Measurements from ENCODE around the gene ACER3. TPM values are rescaled to one million over a fixed set of nuclear protein-coding genes. Genes with fewer than 3 reads are reported as not detected.
"Not testable (repeated sequence)": the region's sequence is repeated elsewhere in the genome, so short reads cannot be mapped to it uniquely, and the experiment has no call there.

Gene ACER3
- total and polyA plus RNA-seq, 2 experiments from 2014 or later, result 6.2 to 26.5 TPM

DNA sequence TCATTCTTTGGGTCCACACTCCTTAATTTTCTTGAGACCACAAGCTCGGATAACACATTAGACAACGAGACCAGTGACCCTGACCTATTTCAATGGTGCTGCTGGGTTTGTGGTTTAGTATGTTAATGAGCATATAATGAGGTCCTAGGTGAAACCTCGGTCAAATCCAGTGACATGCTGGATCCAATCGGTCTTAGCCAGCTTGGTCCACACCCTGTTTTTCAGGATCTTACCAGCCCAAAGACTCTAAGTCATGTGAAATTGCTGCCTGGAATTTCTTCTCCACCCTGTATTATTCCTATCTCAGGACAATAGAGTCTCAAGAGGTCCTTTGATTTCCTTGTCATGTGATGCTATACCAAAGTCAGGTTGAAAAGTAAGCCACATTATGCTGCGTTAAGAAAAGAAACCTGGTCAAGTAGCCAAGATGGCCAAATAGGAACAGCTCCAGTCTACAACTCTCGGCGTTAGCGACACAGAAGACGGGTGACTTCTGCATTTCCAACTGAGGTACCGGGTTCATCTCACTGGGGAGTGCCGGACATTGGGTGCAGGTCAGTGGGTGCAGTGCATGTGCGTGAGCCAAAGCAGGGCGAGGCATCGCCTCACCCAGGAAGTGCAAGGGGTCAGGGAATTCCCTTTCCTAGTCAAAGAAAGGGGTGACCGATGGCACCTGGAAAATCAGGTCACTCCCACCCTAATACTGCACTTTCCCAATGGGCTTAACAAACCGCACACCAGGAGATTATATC lies 102.9 kb downstream of the ACER3 start:
- H3K9me3 Mint-ChIP-seq, result peaks cover 48% of the 10 kb centered on the region
- DNase-seq (ENCODE audit: low spot score); H3K4me3 Mint-ChIP-seq; ATAC-seq; H3K27ac Mint-ChIP-seq; H3K79me2 ChIP-seq (replicated peaks; ENCODE audit: insufficient read depth); H3K4me1 Mint-ChIP-seq; H3K4me3 ChIP-seq; H3K9me2 ChIP-seq (ENCODE audit: insufficient read depth); H4K20me1 ChIP-seq (replicated peaks; ENCODE audit: insufficient read depth); H3K27me3 Mint-ChIP-seq (ENCODE audit: insufficient read depth, low read depth, poor library complexity); H3K4me2 ChIP-seq; H2AFZ ChIP-seq; H3K4me1 ChIP-seq (ENCODE audit: insufficient read depth); H3K27ac ChIP-seq (ENCODE audit: low read depth); H3F3A ChIP-seq (replicated peaks; ENCODE audit: low read depth); H3K27me3 ChIP-seq (ENCODE audit: insufficient read depth): not testable (repeated sequence)
- peaks cover 15% of the 10 kb centered on the region; the same call in 1 of the 2 replicates for H3K36me3 ChIP-seq (ENCODE audit: insufficient read depth)
- H3K36me3 Mint-ChIP-seq (ENCODE audit: low read depth), result peaks cover 49% of the 10 kb centered on the region

DNA sequence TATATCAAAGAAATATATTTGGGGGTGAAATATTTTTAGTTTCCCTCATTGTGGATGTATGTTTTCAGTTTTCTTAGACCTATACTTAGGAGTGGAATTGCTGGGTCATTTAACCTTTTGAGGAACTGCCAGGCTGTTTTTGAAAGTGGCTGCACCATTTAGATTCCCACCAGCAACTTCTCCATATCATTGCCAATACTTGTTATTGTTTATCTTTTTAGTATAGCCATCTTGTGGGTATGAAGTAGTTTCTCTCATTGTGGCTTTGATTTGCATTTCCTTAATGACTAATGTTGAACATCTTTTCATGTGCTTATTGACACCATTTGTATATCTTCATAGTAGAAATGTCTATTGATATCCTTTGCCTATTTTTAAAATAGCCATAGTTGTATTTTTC lies 111.3 kb downstream of the ACER3 start:
- Histone ChIP-seq H3K4me3 (no peak overlapping the region), H3K36me3 (ENCODE audit: insufficient read depth) (no peaks in the 10 kb centered on the region)

More for the DNA sequence above, 111.3 kb downstream of the ACER3 start:
- Mint-ChIP-seq H3K27ac (no peak overlapping the region), H3K4me1 (no peaks in the 10 kb centered on the region), H3K27me3 (ENCODE audit: insufficient read depth, low read depth, poor library complexity) (peaks cover 1% of the 10 kb centered on the region), H3K36me3 (ENCODE audit: low read depth) (peaks cover 16% of the 10 kb centered on the region), H3K9me3 (peaks cover 12% of the 10 kb centered on the region; the same call in 2 of the 3 replicates), H3K4me3 (no peak overlapping the region)
- H3K9me2 ChIP-seq (ENCODE audit: insufficient read depth), result 0 out of 2 replicates have a peak, but pooled peaks cover 4% of the 10 kb centered on the region
- DNase-seq (ENCODE audit: low spot score), result no peak
- no peaks in the 10 kb centered on the region for H3F3A ChIP-seq (replicated peaks; ENCODE audit: low read depth)
- no peaks in the 10 kb centered on the region for H3K27me3 ChIP-seq (ENCODE audit: insufficient read depth)
- H3K79me2 ChIP-seq (replicated peaks; ENCODE audit: insufficient read depth), result no peaks in the 10 kb centered on the region
- no peaks in the 10 kb centered on the region for H3K4me1 ChIP-seq (ENCODE audit: insufficient read depth)
- H4K20me1 ChIP-seq (replicated peaks; ENCODE audit: insufficient read depth), result no peaks in the 10 kb centered on the region
- TF ChIP-seq, protein P1, sequence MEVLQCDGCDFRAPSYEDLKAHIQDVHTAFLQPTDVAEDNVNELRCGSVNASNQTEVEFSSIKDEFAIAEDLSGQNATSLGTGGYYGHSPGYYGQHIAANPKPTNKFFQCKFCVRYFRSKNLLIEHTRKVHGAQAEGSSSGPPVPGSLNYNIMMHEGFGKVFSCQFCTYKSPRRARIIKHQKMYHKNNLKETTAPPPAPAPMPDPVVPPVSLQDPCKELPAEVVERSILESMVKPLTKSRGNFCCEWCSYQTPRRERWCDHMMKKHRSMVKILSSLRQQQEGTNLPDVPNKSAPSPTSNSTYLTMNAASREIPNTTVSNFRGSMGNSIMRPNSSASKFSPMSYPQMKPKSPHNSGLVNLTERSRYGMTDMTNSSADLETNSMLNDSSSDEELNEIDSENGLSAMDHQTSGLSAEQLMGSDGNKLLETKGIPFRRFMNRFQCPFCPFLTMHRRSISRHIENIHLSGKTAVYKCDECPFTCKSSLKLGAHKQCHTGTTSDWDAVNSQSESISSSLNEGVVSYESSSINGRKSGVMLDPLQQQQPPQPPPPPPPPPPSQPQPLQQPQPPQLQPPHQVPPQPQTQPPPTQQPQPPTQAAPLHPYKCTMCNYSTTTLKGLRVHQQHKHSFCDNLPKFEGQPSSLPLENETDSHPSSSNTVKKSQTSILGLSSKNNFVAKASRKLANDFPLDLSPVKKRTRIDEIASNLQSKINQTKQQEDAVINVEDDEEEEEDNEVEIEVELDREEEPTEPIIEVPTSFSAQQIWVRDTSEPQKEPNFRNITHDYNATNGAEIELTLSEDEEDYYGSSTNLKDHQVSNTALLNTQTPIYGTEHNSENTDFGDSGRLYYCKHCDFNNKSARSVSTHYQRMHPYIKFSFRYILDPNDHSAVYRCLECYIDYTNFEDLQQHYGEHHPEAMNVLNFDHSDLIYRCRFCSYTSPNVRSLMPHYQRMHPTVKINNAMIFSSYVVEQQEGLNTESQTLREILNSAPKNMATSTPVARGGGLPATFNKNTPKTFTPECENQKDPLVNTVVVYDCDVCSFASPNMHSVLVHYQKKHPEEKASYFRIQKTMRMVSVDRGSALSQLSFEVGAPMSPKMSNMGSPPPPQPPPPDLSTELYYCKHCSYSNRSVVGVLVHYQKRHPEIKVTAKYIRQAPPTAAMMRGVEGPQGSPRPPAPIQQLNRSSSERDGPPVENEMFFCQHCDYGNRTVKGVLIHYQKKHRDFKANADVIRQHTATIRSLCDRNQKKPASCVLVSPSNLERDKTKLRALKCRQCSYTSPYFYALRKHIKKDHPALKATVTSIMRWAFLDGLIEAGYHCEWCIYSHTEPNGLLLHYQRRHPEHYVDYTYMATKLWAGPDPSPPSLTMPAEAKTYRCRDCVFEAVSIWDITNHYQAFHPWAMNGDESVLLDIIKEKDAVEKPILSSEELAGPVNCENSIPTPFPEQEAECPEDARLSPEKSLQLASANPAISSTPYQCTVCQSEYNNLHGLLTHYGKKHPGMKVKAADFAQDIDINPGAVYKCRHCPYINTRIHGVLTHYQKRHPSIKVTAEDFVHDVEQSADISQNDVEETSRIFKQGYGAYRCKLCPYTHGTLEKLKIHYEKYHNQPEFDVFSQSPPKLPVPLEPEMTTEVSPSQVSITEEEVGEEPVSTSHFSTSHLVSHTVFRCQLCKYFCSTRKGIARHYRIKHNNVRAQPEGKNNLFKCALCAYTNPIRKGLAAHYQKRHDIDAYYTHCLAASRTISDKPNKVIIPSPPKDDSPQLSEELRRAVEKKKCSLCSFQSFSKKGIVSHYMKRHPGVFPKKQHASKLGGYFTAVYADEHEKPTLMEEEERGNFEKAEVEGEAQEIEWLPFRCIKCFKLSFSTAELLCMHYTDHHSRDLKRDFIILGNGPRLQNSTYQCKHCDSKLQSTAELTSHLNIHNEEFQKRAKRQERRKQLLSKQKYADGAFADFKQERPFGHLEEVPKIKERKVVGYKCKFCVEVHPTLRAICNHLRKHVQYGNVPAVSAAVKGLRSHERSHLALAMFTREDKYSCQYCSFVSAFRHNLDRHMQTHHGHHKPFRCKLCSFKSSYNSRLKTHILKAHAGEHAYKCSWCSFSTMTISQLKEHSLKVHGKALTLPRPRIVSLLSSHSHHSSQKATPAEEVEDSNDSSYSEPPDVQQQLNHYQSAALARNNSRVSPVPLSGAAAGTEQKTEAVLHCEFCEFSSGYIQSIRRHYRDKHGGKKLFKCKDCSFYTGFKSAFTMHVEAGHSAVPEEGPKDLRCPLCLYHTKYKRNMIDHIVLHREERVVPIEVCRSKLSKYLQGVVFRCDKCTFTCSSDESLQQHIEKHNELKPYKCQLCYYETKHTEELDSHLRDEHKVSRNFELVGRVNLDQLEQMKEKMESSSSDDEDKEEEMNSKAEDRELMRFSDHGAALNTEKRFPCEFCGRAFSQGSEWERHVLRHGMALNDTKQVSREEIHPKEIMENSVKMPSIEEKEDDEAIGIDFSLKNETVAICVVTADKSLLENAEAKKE (CRISPR knock-in tag; IDR thresholded peaks at IDR 0.05), result no peak
- TF ChIP-seq STAT1 (IDR thresholded peaks at IDR 0.05; ENCODE audit: unreplicated experiment) (no peak), NANOG (IDR thresholded peaks at IDR 0.05; ENCODE audit: borderline replicate concordance) (no peak), ZNF331 (CRISPR knock-in tag; IDR thresholded peaks at IDR 0.05; ENCODE audit: low read depth) (no peak)
- TF ChIP-seq, protein P2, sequence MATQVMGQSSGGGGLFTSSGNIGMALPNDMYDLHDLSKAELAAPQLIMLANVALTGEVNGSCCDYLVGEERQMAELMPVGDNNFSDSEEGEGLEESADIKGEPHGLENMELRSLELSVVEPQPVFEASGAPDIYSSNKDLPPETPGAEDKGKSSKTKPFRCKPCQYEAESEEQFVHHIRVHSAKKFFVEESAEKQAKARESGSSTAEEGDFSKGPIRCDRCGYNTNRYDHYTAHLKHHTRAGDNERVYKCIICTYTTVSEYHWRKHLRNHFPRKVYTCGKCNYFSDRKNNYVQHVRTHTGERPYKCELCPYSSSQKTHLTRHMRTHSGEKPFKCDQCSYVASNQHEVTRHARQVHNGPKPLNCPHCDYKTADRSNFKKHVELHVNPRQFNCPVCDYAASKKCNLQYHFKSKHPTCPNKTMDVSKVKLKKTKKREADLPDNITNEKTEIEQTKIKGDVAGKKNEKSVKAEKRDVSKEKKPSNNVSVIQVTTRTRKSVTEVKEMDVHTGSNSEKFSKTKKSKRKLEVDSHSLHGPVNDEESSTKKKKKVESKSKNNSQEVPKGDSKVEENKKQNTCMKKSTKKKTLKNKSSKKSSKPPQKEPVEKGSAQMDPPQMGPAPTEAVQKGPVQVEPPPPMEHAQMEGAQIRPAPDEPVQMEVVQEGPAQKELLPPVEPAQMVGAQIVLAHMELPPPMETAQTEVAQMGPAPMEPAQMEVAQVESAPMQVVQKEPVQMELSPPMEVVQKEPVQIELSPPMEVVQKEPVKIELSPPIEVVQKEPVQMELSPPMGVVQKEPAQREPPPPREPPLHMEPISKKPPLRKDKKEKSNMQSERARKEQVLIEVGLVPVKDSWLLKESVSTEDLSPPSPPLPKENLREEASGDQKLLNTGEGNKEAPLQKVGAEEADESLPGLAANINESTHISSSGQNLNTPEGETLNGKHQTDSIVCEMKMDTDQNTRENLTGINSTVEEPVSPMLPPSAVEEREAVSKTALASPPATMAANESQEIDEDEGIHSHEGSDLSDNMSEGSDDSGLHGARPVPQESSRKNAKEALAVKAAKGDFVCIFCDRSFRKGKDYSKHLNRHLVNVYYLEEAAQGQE (IDR thresholded peaks at IDR 0.05; ENCODE audit: unreplicated experiment), result no peak
- no peak for ATAC-seq
- no peak overlapping the region for H3K4me2 ChIP-seq
- H2AFZ ChIP-seq, result no peak overlapping the region
- H3K27ac ChIP-seq (ENCODE audit: low read depth), result no peak overlapping the region
